ENCODE data around the gene RARB.

Gene RARB

DNA sequence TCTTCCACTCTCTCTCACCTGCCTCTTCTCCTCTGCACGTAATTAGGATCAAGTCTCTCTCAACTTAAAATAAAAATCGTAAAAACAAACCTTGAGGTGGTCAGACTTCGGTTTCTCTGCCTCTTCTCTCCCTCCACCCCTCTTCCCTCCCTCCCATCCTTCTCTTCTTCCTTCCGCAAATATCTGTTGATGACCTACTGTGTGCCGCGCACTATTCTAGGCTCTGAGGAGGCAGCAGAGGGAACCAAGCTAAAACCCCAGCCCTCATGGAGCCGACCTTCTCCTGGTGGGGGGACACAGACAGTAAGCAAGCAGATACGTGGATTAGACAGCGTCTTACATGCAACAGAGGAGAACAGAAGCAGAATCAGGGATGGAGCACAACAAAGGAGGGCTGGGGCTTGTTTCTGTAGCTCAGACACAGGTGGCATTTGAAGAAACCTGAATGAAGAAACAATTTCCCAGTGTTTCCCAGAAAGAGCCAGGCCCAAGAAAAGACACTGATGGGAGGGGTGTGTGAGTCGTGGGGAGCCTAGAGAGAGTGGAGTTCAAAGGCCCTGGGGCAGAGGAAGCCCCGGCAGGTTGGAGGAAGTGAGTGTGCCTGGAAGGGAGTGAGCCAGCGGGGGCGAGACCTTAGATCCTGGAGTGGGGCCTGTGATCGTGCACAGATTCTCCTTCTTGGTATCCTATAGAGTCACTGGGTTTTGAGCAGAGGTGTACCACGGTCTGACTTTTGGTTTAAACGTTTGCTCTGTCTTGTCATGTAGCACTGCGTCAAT, 156.1 kb downstream of the RARB start:
- no peaks in the 10 kb centered on the region for H3K36me3 ChIP-seq (ENCODE audit: insufficient read depth, low read length)
- no peak overlapping the region for H3K4me3 ChIP-seq (ENCODE audit: low read depth, low read length, poor library complexity, severe bottlenecking)
- no peaks in the 10 kb centered on the region for H4K20me1 ChIP-seq (ENCODE audit: insufficient read depth, low read length)
- no peaks in the 10 kb centered on the region for H3K79me2 ChIP-seq (ENCODE audit: insufficient read depth, low read length)
- H2AFZ ChIP-seq (ENCODE audit: low read length): no peak overlapping the region
- H3K27ac ChIP-seq (ENCODE audit: low read depth, low read length, poor library complexity, severe bottlenecking): no peak overlapping the region
- H3K9me3 ChIP-seq (ENCODE audit: low read length): no peaks in the 10 kb centered on the region
- H3K9me2 ChIP-seq (ENCODE audit: low read depth, low read length): no peaks in the 10 kb centered on the region
- TF ChIP-seq, protein P1, sequence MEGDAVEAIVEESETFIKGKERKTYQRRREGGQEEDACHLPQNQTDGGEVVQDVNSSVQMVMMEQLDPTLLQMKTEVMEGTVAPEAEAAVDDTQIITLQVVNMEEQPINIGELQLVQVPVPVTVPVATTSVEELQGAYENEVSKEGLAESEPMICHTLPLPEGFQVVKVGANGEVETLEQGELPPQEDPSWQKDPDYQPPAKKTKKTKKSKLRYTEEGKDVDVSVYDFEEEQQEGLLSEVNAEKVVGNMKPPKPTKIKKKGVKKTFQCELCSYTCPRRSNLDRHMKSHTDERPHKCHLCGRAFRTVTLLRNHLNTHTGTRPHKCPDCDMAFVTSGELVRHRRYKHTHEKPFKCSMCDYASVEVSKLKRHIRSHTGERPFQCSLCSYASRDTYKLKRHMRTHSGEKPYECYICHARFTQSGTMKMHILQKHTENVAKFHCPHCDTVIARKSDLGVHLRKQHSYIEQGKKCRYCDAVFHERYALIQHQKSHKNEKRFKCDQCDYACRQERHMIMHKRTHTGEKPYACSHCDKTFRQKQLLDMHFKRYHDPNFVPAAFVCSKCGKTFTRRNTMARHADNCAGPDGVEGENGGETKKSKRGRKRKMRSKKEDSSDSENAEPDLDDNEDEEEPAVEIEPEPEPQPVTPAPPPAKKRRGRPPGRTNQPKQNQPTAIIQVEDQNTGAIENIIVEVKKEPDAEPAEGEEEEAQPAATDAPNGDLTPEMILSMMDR (IDR thresholded peaks at IDR 0.05; ENCODE audit: low read length): no peak
- no peak for TF ChIP-seq EZH2 (IDR thresholded peaks at IDR 0.05; ENCODE audit: borderline replicate concordance, low read length)
- no peaks in the 10 kb centered on the region for H3F3A ChIP-seq (ENCODE audit: insufficient read depth, low read length)
- no peaks in the 10 kb centered on the region for H3K4me1 ChIP-seq (ENCODE audit: insufficient read depth, low read length, severe bottlenecking)
- no peaks in the 10 kb centered on the region for H3K27me3 ChIP-seq (ENCODE audit: insufficient read depth, low read length)
- H3K9ac ChIP-seq (ENCODE audit: low read length): no peak overlapping the region
- no peak overlapping the region for H3K4me2 ChIP-seq (ENCODE audit: low read length)

DNA sequence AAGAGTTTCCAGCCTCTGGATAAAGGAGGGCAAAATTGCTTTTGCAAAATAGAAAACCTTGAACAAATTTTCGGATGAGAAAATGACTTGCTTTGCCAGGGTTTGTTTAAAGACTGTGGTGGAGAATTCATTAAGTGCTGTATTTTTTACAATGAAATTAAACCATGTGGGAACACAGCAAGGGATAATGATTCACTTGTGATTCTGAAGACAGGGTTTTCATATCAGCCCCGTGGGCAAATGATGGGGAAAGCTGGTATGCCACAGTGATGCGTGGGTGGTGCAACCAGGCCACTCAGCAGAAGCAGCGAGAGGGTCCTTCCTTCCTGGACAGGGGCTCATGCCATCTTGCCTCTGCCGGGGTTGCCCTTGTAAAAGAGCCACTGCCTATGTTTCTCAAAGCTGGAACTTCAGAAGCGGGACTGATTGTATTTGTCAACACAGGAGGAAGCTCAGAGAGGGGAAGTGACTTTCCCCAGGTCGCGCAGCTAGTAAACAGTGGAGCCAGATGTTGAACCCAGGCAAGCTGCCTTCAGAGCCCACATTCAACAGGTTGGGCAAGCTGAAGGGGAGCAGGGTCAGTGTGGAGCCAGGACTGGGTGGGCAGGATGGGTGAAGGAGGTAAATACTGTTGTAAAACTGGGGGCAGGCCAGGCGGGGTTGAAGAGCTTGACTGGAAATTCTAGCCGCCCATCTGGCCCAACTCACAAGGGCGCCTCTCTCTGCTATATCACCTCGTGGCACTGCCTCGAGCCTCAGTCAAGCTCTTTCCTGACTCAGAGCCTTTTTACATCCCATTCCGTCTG, 157.5 kb downstream of the RARB start:
- H3K27me3 ChIP-seq (ENCODE audit: insufficient read depth, low read length): no peaks in the 10 kb centered on the region
- H3K27ac ChIP-seq (ENCODE audit: low read depth, low read length, poor library complexity, severe bottlenecking): no peak overlapping the region
- no peak overlapping the region for H3K4me2 ChIP-seq (ENCODE audit: low read length)
- H3K9ac ChIP-seq (ENCODE audit: low read length): no peak overlapping the region
- no peaks in the 10 kb centered on the region for H3K4me1 ChIP-seq (ENCODE audit: insufficient read depth, low read length, severe bottlenecking)
- H3K36me3 ChIP-seq (ENCODE audit: insufficient read depth, low read length): no peaks in the 10 kb centered on the region
- no peak overlapping the region for H2AFZ ChIP-seq (ENCODE audit: low read length)
- TF ChIP-seq, protein P1 (IDR thresholded peaks at IDR 0.05; ENCODE audit: low read length): no peak
- TF ChIP-seq EZH2 (IDR thresholded peaks at IDR 0.05; ENCODE audit: borderline replicate concordance, low read length): no peak
- no peaks in the 10 kb centered on the region for H3K79me2 ChIP-seq (ENCODE audit: insufficient read depth, low read length)
- no peaks in the 10 kb centered on the region for H3F3A ChIP-seq (ENCODE audit: insufficient read depth, low read length)
- H3K4me3 ChIP-seq (ENCODE audit: low read depth, low read length, poor library complexity, severe bottlenecking): no peak overlapping the region
- H3K9me2 ChIP-seq (ENCODE audit: low read depth, low read length): no peaks in the 10 kb centered on the region
- no peaks in the 10 kb centered on the region for H4K20me1 ChIP-seq (ENCODE audit: insufficient read depth, low read length)
- H3K9me3 ChIP-seq (ENCODE audit: low read length): no peaks in the 10 kb centered on the region

DNA sequence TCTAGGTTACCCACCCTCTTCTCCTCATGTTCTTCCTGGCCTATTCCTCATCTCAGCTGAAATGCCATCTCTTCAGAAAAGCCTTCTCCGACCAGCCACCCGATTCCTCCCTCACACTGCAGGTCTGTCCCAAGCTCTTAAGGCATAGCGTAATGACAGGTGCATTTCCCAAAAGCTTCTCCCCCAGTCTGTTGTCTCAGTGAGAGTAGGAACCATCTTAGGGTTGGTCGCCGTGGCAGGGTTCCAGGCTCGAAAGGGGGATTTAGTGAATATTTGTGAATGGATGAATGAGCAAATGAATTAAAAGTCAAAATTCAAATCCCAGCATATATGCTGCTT, 158.1 kb downstream of the RARB start:
- Histone ChIP-seq H3K9ac (ENCODE audit: low read length) (no peak overlapping the region), H3K4me1 (ENCODE audit: insufficient read depth, low read length, severe bottlenecking) (no peaks in the 10 kb centered on the region), H3K4me3 (ENCODE audit: low read depth, low read length, poor library complexity, severe bottlenecking) (no peak overlapping the region), H4K20me1 (ENCODE audit: insufficient read depth, low read length) (no peaks in the 10 kb centered on the region), H3K9me2 (ENCODE audit: low read depth, low read length) (no peaks in the 10 kb centered on the region), H3K27me3 (ENCODE audit: insufficient read depth, low read length) (no peaks in the 10 kb centered on the region), H3K9me3 (ENCODE audit: low read length) (no peaks in the 10 kb centered on the region), H3K36me3 (ENCODE audit: insufficient read depth, low read length) (no peaks in the 10 kb centered on the region), H3F3A (ENCODE audit: insufficient read depth, low read length) (no peaks in the 10 kb centered on the region), H3K4me2 (ENCODE audit: low read length) (no peak overlapping the region), H3K79me2 (ENCODE audit: insufficient read depth, low read length) (no peaks in the 10 kb centered on the region), H2AFZ (ENCODE audit: low read length) (no peak overlapping the region), H3K27ac (ENCODE audit: low read depth, low read length, poor library complexity, severe bottlenecking) (no peak overlapping the region)
- TF ChIP-seq, protein P1 (IDR thresholded peaks at IDR 0.05; ENCODE audit: low read length): no peak
- no peak for TF ChIP-seq EZH2 (IDR thresholded peaks at IDR 0.05; ENCODE audit: borderline replicate concordance, low read length)
